Loucy (cell line): Measurements from ENCODE around the gene KIAA0319L.

Source experiments
- H2AFZ ChIP-seq: fragments of 200-600 bp; sonication (generic); 2 replicates; pipeline ENCODE4 v1.6.0; 2016; ENCODE audit warnings: antibody characterized with exemption, mild to moderate bottlenecking, low read length, moderate library complexity
- H3F3A ChIP-seq: fragments of 200-600 bp; 2 replicates; pipeline ENCODE4 v1.6.0; 2016; ENCODE audit warnings: antibody characterized with exemption, low read depth, mild to moderate bottlenecking
- H3K27me3 ChIP-seq: fragments of 200-600 bp; sonication (generic); 2 replicates; pipeline ENCODE4 v1.6.1; 2014; ENCODE audit warnings: low read length, mild to moderate bottlenecking; ENCODE audit not compliant: insufficient read depth, poor library complexity, severe bottlenecking
- H3K36me3 ChIP-seq: fragments of 200-600 bp; sonication (generic); 2 replicates; pipeline ENCODE4 v1.6.1; 2016; ENCODE audit warnings: low read length; ENCODE audit not compliant: insufficient read depth
- H3K4me1 ChIP-seq: fragments of 200-600 bp; sonication (generic); 2 replicates; pipeline ENCODE4 v1.5.1; 2014; ENCODE audit warnings: low read length, mild to moderate bottlenecking; ENCODE audit not compliant: insufficient read depth, poor library complexity, severe bottlenecking
- H3K4me2 ChIP-seq: fragments of 200-600 bp; sonication (generic); 2 replicates; pipeline ENCODE4 v1.6.0; 2014; ENCODE audit warnings: antibody characterized with exemption, low read length, low read depth, mild to moderate bottlenecking; ENCODE audit not compliant: poor library complexity, severe bottlenecking
- H3K4me3 ChIP-seq: fragments of 200-600 bp; sonication (generic); 2 replicates; pipeline ENCODE4 v1.5.1; 2014; ENCODE audit warnings: low read length, mild to moderate bottlenecking, mixed read lengths; ENCODE audit not compliant: poor library complexity, severe bottlenecking
- H3K79me2 ChIP-seq: fragments of 200-600 bp; sonication (generic); 2 replicates; pipeline ENCODE4 v1.6.1; 2014; ENCODE audit warnings: low read length; ENCODE audit not compliant: insufficient read depth
- H3K9ac ChIP-seq: fragments of 200-600 bp; sonication (generic); 2 replicates; pipeline ENCODE4 v1.6.0; 2014; ENCODE audit warnings: mild to moderate bottlenecking, low read depth, low read length, moderate library complexity; ENCODE audit not compliant: poor library complexity, severe bottlenecking
- H3K9me2 ChIP-seq: fragments of 200-600 bp; sonication (generic); replicated peaks from 2 replicates; pipeline ENCODE4 v1.6.1; 2016; ENCODE audit warnings: low read depth, low read length, mixed read lengths
- H3K9me3 ChIP-seq: fragments of 200-600 bp; sonication (generic); 2 replicates; pipeline ENCODE4 v1.6.1; 2014; ENCODE audit warnings: mild to moderate bottlenecking, antibody characterized with exemption, low read length, low read depth; ENCODE audit not compliant: insufficient read depth
- H4K20me1 ChIP-seq: fragments of 200-600 bp; sonication (generic); 2 replicates; pipeline ENCODE4 v1.6.0; 2014; ENCODE audit warnings: antibody characterized with exemption, low read length, mild to moderate bottlenecking; ENCODE audit not compliant: insufficient read depth, poor library complexity, severe bottlenecking
- CTCF ChIP-seq: fragments of 200-600 bp; sonication (generic); conservative IDR thresholded peaks from 2 replicates; pipeline ENCODE4 v1.5.1; 2014; ENCODE audit warnings: mild to moderate bottlenecking, antibody characterized with exemption, low read length
- EZH2phosphoT487 ChIP-seq: fragments of 200-600 bp; IDR thresholded peaks from 2 replicates; pipeline ENCODE4 v1.6.1; 2018; ENCODE audit warnings: antibody characterized with exemption, mild to moderate bottlenecking, moderate library complexity, borderline replicate concordance

KIAA0319L gene

GRCh38 chr1:35488336-35488735, 68.9 kb downstream of the KIAA0319L start:
- no peak overlapping the region for H3K4me2 ChIP-seq
- TF ChIP-seq CTCF (no peak), EZH2phosphoT487 (no peak)

GRCh38 chr1:35486858-35487408, 70.3 kb downstream of the KIAA0319L start:
- Histone ChIP-seq H3K9me2 (no peaks in the 10 kb centered on the region), H3K4me3 (no peak overlapping the region), H3F3A (no peaks in the 10 kb centered on the region), H3K9me3 (peaks cover 10% of the 10 kb centered on the region; the same call in 1 of the 2 replicates), H3K4me2 (no peak overlapping the region), H3K79me2 (no peaks in the 10 kb centered on the region), H4K20me1 (no peaks in the 10 kb centered on the region), H3K9ac (no peak overlapping the region), H3K36me3 (no peaks in the 10 kb centered on the region), H3K4me1 (no peaks in the 10 kb centered on the region), H3K27me3 (no peaks in the 10 kb centered on the region), H2AFZ (no peak overlapping the region)
- TF ChIP-seq CTCF (no peak), EZH2phosphoT487 (no peak)

More at GRCh38 chr1:35488336-35488735, 68.9 kb downstream of the KIAA0319L start:
- Histone ChIP-seq H3F3A (no peaks in the 10 kb centered on the region), H3K79me2 (no peaks in the 10 kb centered on the region), H2AFZ (no peak overlapping the region), H3K9ac (no peak overlapping the region), H4K20me1 (no peaks in the 10 kb centered on the region), H3K27me3 (no peaks in the 10 kb centered on the region), H3K9me3 (peaks cover 19% of the 10 kb centered on the region; the same call in 1 of the 2 replicates), H3K4me3 (no peak overlapping the region), H3K9me2 (no peaks in the 10 kb centered on the region), H3K4me1 (no peaks in the 10 kb centered on the region), H3K36me3 (no peaks in the 10 kb centered on the region; the same call in 1 of the 2 replicates)

GRCh38 chr1:35481229-35481628, 76.0 kb downstream of the KIAA0319L start:
- TF ChIP-seq EZH2phosphoT487 (no peak), CTCF (no peak)
- Histone ChIP-seq H4K20me1 (no peaks in the 10 kb centered on the region), H3K36me3 (peaks cover 5% of the 10 kb centered on the region; the same call in 1 of the 2 replicates), H3K9me3 (no peaks in the 10 kb centered on the region), H3K9me2 (no peaks in the 10 kb centered on the region), H3K4me2 (no peak overlapping the region), H3F3A (no peaks in the 10 kb centered on the region), H3K4me1 (no peaks in the 10 kb centered on the region), H3K27me3 (no peaks in the 10 kb centered on the region), H3K9ac (no peak overlapping the region), H3K4me3 (no peak overlapping the region), H2AFZ (no peak overlapping the region), H3K79me2 (no peaks in the 10 kb centered on the region)
